Activated CD8-positive, alpha-beta T cell treated with anti-CD3 and anti-CD28 coated beads for 36 hours (primary cell): Measurements from ENCODE around the gene BCCIP. TPM values are rescaled to one million over a fixed set of nuclear protein-coding genes. Genes with fewer than 3 reads are reported as not detected.

Experiments
- ATAC-seq: fragments of 200-7000 bp; cut with Tn5 transposase; one replicate; pipeline ENCODE4 v1.10.0; 2021; ENCODE audit warnings: mild to moderate bottlenecking, moderate library complexity
- CTCF ChIA-PET: fragments of 350-600 bp; sonication (Branson Sonifier 250); formaldehyde crosslinking; loops from one replicate; lab custom pipeline; 2021; ENCODE audit warnings: antibody characterized with exemption; lab: Charles Lee
- POLR2A ChIA-PET: fragments of 350-600 bp; sonication (Branson Sonifier 250); formaldehyde crosslinking; loops from one replicate; lab custom pipeline; 2021; ENCODE audit warnings: antibody characterized with exemption; lab: Charles Lee
- DNase-seq: peaks from one replicate; pipeline ENCODE4 v3.0.0-alpha.2; 2020
- H3K27ac Mint-ChIP-seq: one replicate; pipeline ENCODE4 v1.8.0; 2021; ENCODE audit warnings: mild to moderate bottlenecking, mixed read lengths
- H3K27me3 Mint-ChIP-seq: one replicate; pipeline ENCODE4 v1.8.0; 2021; ENCODE audit warnings: mixed read lengths
- H3K36me3 Mint-ChIP-seq: one replicate; pipeline ENCODE4 v1.8.0; 2021; ENCODE audit warnings: low read depth, mixed read lengths
- H3K4me1 Mint-ChIP-seq: one replicate; pipeline ENCODE4 v1.8.0; 2021; ENCODE audit warnings: low read depth, mixed read lengths
- H3K4me3 Mint-ChIP-seq: one replicate; pipeline ENCODE4 v1.8.0; 2021; ENCODE audit warnings: mild to moderate bottlenecking, moderate library complexity, mixed read lengths
- H3K9me3 Mint-ChIP-seq: one replicate; pipeline ENCODE4 v1.8.0; 2021; ENCODE audit warnings: mixed read lengths
- intact Hi-C: fragments of 100-400 bp; cut with micrococcal nuclease; formaldehyde crosslinking; loops from one replicate; pipeline ENCODE4 v1.10.0; 2022
- total RNA-seq, 2 experiments: library from RNA; stranded (reverse); gene quantifications; one replicate each; pipeline ENCODE4 v1.2.3, GENCODE V29; 2021
- TF ChIP-seq, protein P1 (sequence below): fragments of 200-600 bp; IDR thresholded peaks from one replicate; pipeline ENCODE4 v1.8.0; 2022; ENCODE audit warnings: antibody characterized with exemption, mild to moderate bottlenecking

Gene BCCIP
- total RNA-seq, 2 experiments from 2014 or later: 113 to 117 TPM

DNA sequence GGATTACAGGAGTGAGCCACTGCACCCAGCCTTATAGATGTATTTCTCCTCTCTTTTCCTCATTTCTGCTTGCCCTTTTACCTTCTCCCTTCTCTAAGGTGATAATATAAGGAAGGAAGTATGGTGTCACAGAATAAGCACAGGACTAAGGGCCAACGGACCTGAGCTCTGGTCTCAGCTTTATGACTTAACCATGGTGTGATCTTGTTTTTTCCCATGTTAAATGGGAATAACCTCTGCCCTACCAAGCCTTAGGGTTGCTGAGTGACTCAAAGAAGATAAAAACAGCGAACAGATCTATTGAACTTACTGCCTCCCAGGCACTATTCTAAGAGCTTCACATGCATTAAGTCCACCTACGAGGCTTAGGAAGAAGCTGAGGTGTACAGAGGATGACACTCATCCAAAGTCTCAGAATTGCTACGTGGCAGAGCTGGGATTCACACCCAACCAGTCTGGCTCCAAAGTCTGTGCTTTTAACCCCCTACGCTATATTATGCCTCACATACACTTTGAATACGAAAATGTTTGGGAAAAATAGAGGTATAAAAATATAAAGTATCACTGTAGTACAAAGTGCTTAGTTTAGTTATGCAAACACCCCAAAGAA lies 5.9 kb upstream of the BCCIP start:
- TF ChIP-seq, protein P1, sequence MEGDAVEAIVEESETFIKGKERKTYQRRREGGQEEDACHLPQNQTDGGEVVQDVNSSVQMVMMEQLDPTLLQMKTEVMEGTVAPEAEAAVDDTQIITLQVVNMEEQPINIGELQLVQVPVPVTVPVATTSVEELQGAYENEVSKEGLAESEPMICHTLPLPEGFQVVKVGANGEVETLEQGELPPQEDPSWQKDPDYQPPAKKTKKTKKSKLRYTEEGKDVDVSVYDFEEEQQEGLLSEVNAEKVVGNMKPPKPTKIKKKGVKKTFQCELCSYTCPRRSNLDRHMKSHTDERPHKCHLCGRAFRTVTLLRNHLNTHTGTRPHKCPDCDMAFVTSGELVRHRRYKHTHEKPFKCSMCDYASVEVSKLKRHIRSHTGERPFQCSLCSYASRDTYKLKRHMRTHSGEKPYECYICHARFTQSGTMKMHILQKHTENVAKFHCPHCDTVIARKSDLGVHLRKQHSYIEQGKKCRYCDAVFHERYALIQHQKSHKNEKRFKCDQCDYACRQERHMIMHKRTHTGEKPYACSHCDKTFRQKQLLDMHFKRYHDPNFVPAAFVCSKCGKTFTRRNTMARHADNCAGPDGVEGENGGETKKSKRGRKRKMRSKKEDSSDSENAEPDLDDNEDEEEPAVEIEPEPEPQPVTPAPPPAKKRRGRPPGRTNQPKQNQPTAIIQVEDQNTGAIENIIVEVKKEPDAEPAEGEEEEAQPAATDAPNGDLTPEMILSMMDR: no peak
- Mint-ChIP-seq H3K36me3 (peaks cover 21% of the 10 kb centered on the region), H3K4me1 (peaks cover 20% of the 10 kb centered on the region), H3K4me3 (no peak overlapping the region), H3K27ac (no peak overlapping the region), H3K9me3 (no peaks in the 10 kb centered on the region), H3K27me3 (no peaks in the 10 kb centered on the region)
- intact Hi-C loops: no loop called here
- POLR2A ChIA-PET: interaction anchor here (1.0 to 1.4 kb wide), 3 partner anchors 11 to 16 kb away, joined by 3 read pairs; no protein-coding TSS in a partner anchor
- CTCF ChIA-PET: no interaction called here
- no peak for ATAC-seq
- no peak for DNase-seq

DNA sequence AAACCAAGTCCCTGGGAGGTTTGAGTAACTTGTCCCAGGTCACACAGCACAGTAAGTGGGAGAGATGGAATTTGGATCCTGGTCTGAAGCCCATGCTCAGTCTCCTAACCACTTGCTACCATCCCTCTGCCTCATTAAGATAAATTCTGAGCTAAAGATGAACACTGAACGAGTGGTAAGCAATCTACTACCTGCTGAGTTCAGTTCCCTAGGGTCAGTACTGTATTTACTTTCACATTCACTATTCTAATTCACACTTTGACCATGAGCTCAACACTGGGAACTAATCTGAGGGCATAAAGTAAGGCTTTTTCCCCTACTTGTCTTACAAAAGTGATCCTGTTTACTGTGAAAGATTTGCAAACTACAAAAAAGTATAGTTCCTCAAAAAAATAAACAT lies 2.6 kb upstream of the BCCIP start:
- ATAC-seq (no peak), DNase-seq (no peak)
- Mint-ChIP-seq H3K27ac (peak overlapping the region; percentile 22), H3K27me3 (no peaks in the 10 kb centered on the region), H3K4me3 (peak overlapping the region; percentile 9), H3K4me1 (peaks cover 20% of the 10 kb centered on the region), H3K36me3 (peaks cover 7% of the 10 kb centered on the region), H3K9me3 (no peaks in the 10 kb centered on the region)
- ChIA-PET CTCF (interaction anchor here (1.4 kb wide), 1 partner anchor 10 kb away, joined by 3 read pairs; no protein-coding TSS in a partner anchor), POLR2A (interaction anchor here (0.6 kb wide), 1 partner anchor 23 kb away, joined by 3 read pairs; no protein-coding TSS in a partner anchor)
- TF ChIP-seq, protein P1: no peak
- intact Hi-C loops: no loop called here

DNA sequence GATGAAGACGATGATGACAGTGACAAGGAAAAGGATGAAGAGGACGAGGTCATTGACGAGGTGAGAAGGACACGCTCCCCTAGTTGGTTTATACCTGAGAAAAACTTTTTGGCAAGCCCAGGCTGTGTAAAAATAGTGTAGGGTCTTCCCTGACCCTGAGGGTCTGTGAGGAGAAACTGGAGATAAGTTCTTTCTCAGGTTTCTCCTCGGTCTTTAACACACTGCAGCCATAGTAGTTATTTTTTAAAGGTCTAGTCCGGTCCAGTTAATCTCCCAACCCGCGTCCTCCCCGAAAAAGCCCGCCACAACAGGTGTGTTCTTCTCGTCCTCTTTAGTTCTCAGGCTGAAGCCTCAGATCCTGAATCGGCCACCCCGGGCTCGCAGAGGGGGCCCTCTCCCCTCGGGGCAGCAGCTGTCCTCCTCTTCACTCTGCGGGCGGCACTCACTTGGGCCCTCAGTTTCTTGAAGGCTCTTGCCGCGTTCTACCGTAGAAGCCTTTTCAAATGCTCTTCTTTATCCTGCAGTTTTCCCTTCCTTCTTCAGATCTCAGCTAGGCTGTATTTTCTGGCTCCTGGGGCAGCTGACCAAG lies 411 bp downstream of the BCCIP start:
- no peaks in the 10 kb centered on the region for H3K9me3 Mint-ChIP-seq
- POLR2A ChIA-PET: interaction anchor here (0.6 to 1.7 kb wide), 3 partner anchors 12 to 277 kb away, joined by 3 to 6 read pairs (median 3); no protein-coding TSS in a partner anchor

DNA sequence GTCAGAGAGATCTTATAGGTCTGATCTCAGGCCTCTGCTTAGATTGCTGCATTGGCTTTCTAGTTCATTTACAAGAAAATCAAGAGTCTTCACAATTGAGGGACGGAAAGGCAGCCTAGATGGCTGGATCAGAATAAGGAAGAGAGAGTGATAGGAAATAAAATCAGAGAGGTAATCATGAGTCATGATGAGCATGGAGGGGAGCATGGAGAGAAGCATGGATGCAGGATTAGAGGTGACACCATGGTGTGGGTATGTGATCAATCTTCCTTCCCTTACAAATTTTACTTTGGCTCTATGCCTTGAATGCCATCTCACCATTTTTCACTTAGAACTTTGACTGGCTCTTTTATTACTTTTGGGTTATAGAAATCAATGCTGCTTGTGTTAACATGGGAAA lies 1.4 kb downstream of the BCCIP start:
- Mint-ChIP-seq H3K27ac (no peak overlapping the region), H3K27me3 (no peaks in the 10 kb centered on the region), H3K9me3 (no peaks in the 10 kb centered on the region), H3K4me3 (no peak overlapping the region), H3K36me3 (peaks cover 32% of the 10 kb centered on the region), H3K4me1 (peaks cover 39% of the 10 kb centered on the region)
- ChIA-PET POLR2A (no interaction called here), CTCF (no interaction called here)
- intact Hi-C loops: no loop called here
- DNase-seq (no peak), ATAC-seq (no peak)
- TF ChIP-seq, protein P1: no peak

More for the DNA sequence above, 411 bp downstream of the BCCIP start:
- ATAC-seq (peak; percentile 2), DNase-seq (peak; percentile 22)
- Mint-ChIP-seq H3K27ac (no peak overlapping the region), H3K4me1 (peaks cover 32% of the 10 kb centered on the region), H3K36me3 (peaks cover 25% of the 10 kb centered on the region), H3K27me3 (no peaks in the 10 kb centered on the region), H3K4me3 (no peak overlapping the region)
- CTCF ChIA-PET: no interaction called here
- intact Hi-C loops: no loop called here
- TF ChIP-seq, protein P1: no peak

DNA sequence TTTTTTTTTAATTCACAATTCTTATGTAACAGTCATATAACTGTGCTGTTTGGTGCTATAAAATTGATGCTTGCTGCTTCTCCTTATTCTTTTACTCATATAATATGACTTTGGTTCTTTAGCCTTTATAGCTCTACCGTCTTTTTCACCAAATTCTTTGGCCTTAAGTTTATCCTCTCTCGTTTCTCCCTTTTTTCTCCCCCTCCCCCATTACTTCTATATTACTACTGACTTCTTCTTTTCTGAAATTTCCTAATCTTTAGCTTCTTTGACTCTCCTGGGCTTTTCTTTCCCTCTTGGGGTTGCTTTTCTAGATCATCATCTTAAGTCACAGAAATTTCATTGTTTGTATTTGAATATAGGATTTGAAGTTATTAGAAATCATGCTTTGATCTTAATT lies 3.8 kb downstream of the BCCIP start:
- CTCF ChIA-PET: interaction anchor here (1.2 kb wide), 1 partner anchor 17 kb away, joined by 3 read pairs; no protein-coding TSS in a partner anchor
- POLR2A ChIA-PET: interaction anchor here (1.7 kb wide), 1 partner anchor 10 kb away, joined by 4 read pairs; no protein-coding TSS in a partner anchor
- no peak for DNase-seq
- H3K4me3 Mint-ChIP-seq: no peak overlapping the region
- TF ChIP-seq, protein P1: no peak
- H3K4me1 Mint-ChIP-seq: peaks cover 20% of the 10 kb centered on the region
- H3K36me3 Mint-ChIP-seq: peaks cover 40% of the 10 kb centered on the region
- H3K27me3 Mint-ChIP-seq: no peaks in the 10 kb centered on the region
- intact Hi-C loops: no loop called here
- ATAC-seq: no peak
- no peaks in the 10 kb centered on the region for H3K9me3 Mint-ChIP-seq
- H3K27ac Mint-ChIP-seq: no peak overlapping the region
